Psoas muscle (tissue), 8 donors: ENCODE measurements around the gene ACRV1. TPM values are rescaled to one million over a fixed set of nuclear protein-coding genes. Genes with fewer than 3 reads are reported as not detected.

Experiments used
- ATAC-seq, 4 donors: fragments of 200-7000 bp; cut with Tn5 transposase; one replicate each; pipeline ENCODE4 v1.9.1; 2020; ENCODE audit warnings: moderate library complexity in 3 of 4, mild to moderate bottlenecking in 2 of 4
- DNase-seq, 2 donors: peaks; one replicate each; pipeline ENCODE4 v3.0.0-alpha.2; 2020
- H3K27ac ChIP-seq: fragments of 200-600 bp; one replicate; pipeline ENCODE4 v1.8.0; 2022
- H3K27me3 ChIP-seq, 3 donors: fragments of 200-600 bp in 1 of 3; one replicate each; pipeline versions ENCODE4 v1.6.1 to v1.8.0; 2013 to 2022; ENCODE audit warnings: low read length in 2 of 3, mild to moderate bottlenecking in 2 of 3, moderate library complexity in 1 of 3; ENCODE audit not compliant: insufficient read depth in 3 of 3
- H3K36me3 ChIP-seq, 2 donors: fragments of 200-600 bp in 1 of 2; one replicate each; pipeline versions ENCODE4 v1.6.1 to v1.8.0; 2013 to 2022; ENCODE audit warnings: low read depth in 1 of 2, mild to moderate bottlenecking in 1 of 2, moderate library complexity in 1 of 2; ENCODE audit not compliant: insufficient read depth in 1 of 2
- H3K4me1 ChIP-seq: fragments of 200-600 bp; one replicate; pipeline ENCODE4 v1.8.0; 2022
- H3K4me3 ChIP-seq: fragments of 200-600 bp; one replicate; pipeline ENCODE4 v1.8.0; 2022; ENCODE audit warnings: mild to moderate bottlenecking
- H3K9me3 ChIP-seq: fragments of 200-600 bp; one replicate; pipeline ENCODE4 v1.8.0; 2022
- WGBS, 3 donors: extraction: QIAGEN DNeasy Blood & Tissue Kit; methylation state at CpG; one replicate each; pipeline versions ENCODE4 v1.1.6 to v1.1.7; 2013; 5-methylcytosine and 5-hydroxymethylcytosine counted together
- intact Hi-C, 2 donors: fragments of 100-400 bp; cut with DNase I; formaldehyde crosslinking; loops; one replicate each; pipeline versions ENCODE4 v1.11.0 to v1.14.2; 2022
- polyA plus RNA-seq, 3 donors: library from polyadenylated mRNA; stranded (reverse); fragments of 200-250 nt; gene quantifications; one replicate each; pipeline ENCODE4 v1.2.3, GENCODE V29; 2013
- total RNA-seq, 4 donors: library from RNA; stranded (reverse); fragmentation: NEBNext Ultra II Directional in 2 of 4; extraction: Animal tissue kit (Norgen Biotek cat#: 25700) in 2 of 4; gene quantifications; one replicate each; pipeline versions ENCODE4 v1.2.1 to v1.2.4, GENCODE V29; 2021 to 2023
- TF ChIP-seq, protein P1 (sequence below): fragments of 200-600 bp; IDR thresholded peaks from one replicate; pipeline ENCODE4 v1.8.0; 2022; ENCODE audit warnings: antibody characterized with exemption
- donor health status: healthy with polysubstance abuse.
- donor health status: DM: no; HTN: no; CAD: no; lungs with moderate emphysema.
- donor health status: Bipolar disorder and iron deficiency.
- donor health status: healthy.
- donor health status: DM: yes; HTN: yes; CAD: no.
- donor health status: DM: no; HTN: no; CAD: no.
- donor health status: DM: no; HTN: no; CAD: no.
- donor health status: DM: yes; HTN: yes; CAD: no.

ACRV1 gene
- total and polyA plus RNA-seq, 7 donors, result 0.03 TPM; not detected in 6

- Histone ChIP-seq H3K4me1 (no peaks in the 10 kb centered on the region), H3K36me3 (no peaks in the 10 kb centered on the region), H3K27ac (no peak overlapping the region), H3K27me3 (no peaks in the 10 kb centered on the region), H3K9me3 (no peaks in the 10 kb centered on the region), H3K4me3 (no peak overlapping the region)
- TF ChIP-seq, protein P1, sequence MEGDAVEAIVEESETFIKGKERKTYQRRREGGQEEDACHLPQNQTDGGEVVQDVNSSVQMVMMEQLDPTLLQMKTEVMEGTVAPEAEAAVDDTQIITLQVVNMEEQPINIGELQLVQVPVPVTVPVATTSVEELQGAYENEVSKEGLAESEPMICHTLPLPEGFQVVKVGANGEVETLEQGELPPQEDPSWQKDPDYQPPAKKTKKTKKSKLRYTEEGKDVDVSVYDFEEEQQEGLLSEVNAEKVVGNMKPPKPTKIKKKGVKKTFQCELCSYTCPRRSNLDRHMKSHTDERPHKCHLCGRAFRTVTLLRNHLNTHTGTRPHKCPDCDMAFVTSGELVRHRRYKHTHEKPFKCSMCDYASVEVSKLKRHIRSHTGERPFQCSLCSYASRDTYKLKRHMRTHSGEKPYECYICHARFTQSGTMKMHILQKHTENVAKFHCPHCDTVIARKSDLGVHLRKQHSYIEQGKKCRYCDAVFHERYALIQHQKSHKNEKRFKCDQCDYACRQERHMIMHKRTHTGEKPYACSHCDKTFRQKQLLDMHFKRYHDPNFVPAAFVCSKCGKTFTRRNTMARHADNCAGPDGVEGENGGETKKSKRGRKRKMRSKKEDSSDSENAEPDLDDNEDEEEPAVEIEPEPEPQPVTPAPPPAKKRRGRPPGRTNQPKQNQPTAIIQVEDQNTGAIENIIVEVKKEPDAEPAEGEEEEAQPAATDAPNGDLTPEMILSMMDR, result no peak
- WGBS, 3 donors, result 93 to 96% (median 96%) methylated on average over 3 of the region's 3 CpGs
- no peak for ATAC-seq
- intact Hi-C loops, result no loop called here
- no peak for DNase-seq
These were observed 34.8 kb downstream of the ACRV1 start for GRCh38 chr11:125645871-125646270.

- H3K27ac ChIP-seq, result no peak overlapping the region
- WGBS, 3 donors, result 85 to 93% (median 89%) methylated on average over 1 of the region's 1 CpG
- H3K4me1 ChIP-seq, result no peaks in the 10 kb centered on the region
- TF ChIP-seq, protein P1, result no peak
- H3K27me3 ChIP-seq, result no peaks in the 10 kb centered on the region
- DNase-seq (no peak), ATAC-seq (no peak)
- H3K4me3 ChIP-seq, result no peak overlapping the region
- intact Hi-C loops, result no loop called here
- H3K36me3 ChIP-seq, result peaks cover 0 to 4% of the 10 kb centered on the region in 2 donors
- H3K9me3 ChIP-seq, result no peaks in the 10 kb centered on the region
These were observed 42.3 kb downstream of the ACRV1 start for GRCh38 chr11:125638315-125638714.

- no peaks in the 10 kb centered on the region for H3K27me3 ChIP-seq
- H3K36me3 ChIP-seq, result peaks cover 0 to 4% of the 10 kb centered on the region in 2 donors
- WGBS, 3 donors, result 88 to 93% (median 92%) methylated on average over 3 of the region's 3 CpGs
- no peak overlapping the region for H3K4me3 ChIP-seq
- ATAC-seq (no peak), DNase-seq (no peak)
- no peak overlapping the region for H3K27ac ChIP-seq
- TF ChIP-seq, protein P1, result no peak
- no peaks in the 10 kb centered on the region for H3K9me3 ChIP-seq
- no peaks in the 10 kb centered on the region for H3K4me1 ChIP-seq
- intact Hi-C loops, result no loop called here
These were observed 42.8 kb downstream of the ACRV1 start for GRCh38 chr11:125637840-125638239.

DNA sequence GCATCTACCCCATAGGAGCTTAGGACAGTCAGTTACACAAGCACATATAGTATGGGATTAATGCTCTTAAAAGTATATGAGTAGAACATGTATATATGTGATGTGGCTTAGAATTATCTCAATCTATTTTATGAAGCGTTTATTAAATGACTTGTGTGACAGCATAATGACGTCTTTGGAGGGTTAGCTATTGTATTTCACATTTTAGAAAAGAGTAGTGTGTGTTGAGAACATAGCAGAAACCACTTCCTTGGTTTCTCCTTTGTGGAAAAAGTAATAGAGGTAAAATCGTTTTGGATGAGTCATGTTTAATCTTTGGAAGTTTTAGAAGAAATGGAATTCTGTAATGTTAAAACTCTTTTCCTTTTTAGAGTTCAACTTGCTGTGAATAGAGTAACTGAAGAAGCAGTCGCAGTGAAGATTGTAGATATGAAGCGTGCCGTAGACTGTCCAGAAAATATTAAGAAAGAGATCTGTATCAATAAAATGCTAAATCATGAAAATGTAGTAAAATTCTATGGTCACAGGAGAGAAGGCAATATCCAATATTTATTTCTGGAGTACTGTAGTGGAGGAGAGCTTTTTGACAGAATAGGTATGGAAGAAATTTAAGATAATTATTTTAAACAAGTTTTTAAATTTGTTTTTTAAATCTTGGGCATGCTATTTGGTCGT, 53.3 kb downstream of the ACRV1 start:
- peaks cover 0 to 3% of the 10 kb centered on the region in 2 donors for H3K36me3 ChIP-seq
- no peak overlapping the region for H3K27ac ChIP-seq
- no peaks in the 10 kb centered on the region for H3K9me3 ChIP-seq
- no peak for DNase-seq
- 68 to 70% (median 69%) methylated on average over 7 of the region's 7 CpGs for WGBS, 3 donors
- ATAC-seq, result no peak
- peaks cover 13% of the 10 kb centered on the region for H3K4me1 ChIP-seq
- no peaks in the 10 kb centered on the region for H3K27me3 ChIP-seq
- TF ChIP-seq, protein P1, result no peak
- intact Hi-C loops, result loop anchor here (5.0 to 10.0 kb wide), 5 partner anchors 35 to 577 kb away; partner anchors contain the start of genes HYLS1 (in 1 of the 2) and STT3A (in 1 of the 2)
- H3K4me3 ChIP-seq, result no peak overlapping the region
